H1 (cell line): Measurements from ENCODE around the gene IPO7. TPM values are rescaled to one million over a fixed set of nuclear protein-coding genes. Genes with fewer than 3 reads are reported as not detected.

ENCODE experiments used
- CTCF ChIA-PET: fragments of 300-600 bp; sonication (Branson Sonifier 250); formaldehyde crosslinking; loops from one replicate; lab custom pipeline; 2021; ENCODE audit not compliant: partially characterized antibody; lab: Charles Lee
- POLR2A ChIA-PET: fragments of 300-600 bp; sonication (Branson Sonifier 250); formaldehyde crosslinking; loops from one replicate; lab custom pipeline; 2021; ENCODE audit warnings: inconsistent platforms; ENCODE audit not compliant: partially characterized antibody; lab: Charles Lee
- DNase-seq, 2 experiments: peaks; one replicate each; pipeline versions ENCODE4 v3.0.0 to v3.0.0-alpha.2; 2010 to 2022; ENCODE audit warnings: low spot score in 2 of 2, low read depth in 1 of 2, mixed read lengths in 1 of 2
- FAIRE-seq: peaks from 2 replicates; lab custom pipeline; 2011; peaks lifted over from hg19 to GRCh38; lab: Jason Lieb, UNC
- H2AFZ ChIP-seq: 2 replicates; pipeline ENCODE4 v1.8.1; 2012; ENCODE audit warnings: low read length, inconsistent platforms
- H2AK5ac ChIP-seq: 2 replicates; pipeline ENCODE4 v1.6.1; 2013; ENCODE audit warnings: low read depth, low read length
- H2BK120ac ChIP-seq: replicated peaks from 2 replicates; pipeline ENCODE3; 2013; ENCODE audit warnings: low read depth, low read length, inconsistent platforms
- H2BK12ac ChIP-seq: 2 replicates; pipeline ENCODE4 v1.6.1; 2013; ENCODE audit warnings: low read depth, low read length
- H2BK15ac ChIP-seq: 2 replicates; pipeline ENCODE4 v1.6.1; 2013; ENCODE audit warnings: low read length
- H2BK20ac ChIP-seq: 2 replicates; pipeline ENCODE4 v1.6.1; 2013; ENCODE audit warnings: low read length
- H2BK5ac ChIP-seq: 2 replicates; pipeline ENCODE4 v1.6.1; 2013; ENCODE audit warnings: low read depth, low read length
- H3K14ac ChIP-seq: 2 replicates; pipeline ENCODE4 v1.6.1; 2013; ENCODE audit warnings: inconsistent platforms; ENCODE audit not compliant: insufficient read length
- H3K18ac ChIP-seq: 2 replicates; pipeline ENCODE4 v1.6.1; 2013; ENCODE audit warnings: low read length; ENCODE audit errors: extremely low read depth
- H3K23ac ChIP-seq: 2 replicates; pipeline ENCODE4 v1.6.1; 2013; ENCODE audit warnings: inconsistent platforms; ENCODE audit not compliant: insufficient read length
- H3K23me2 ChIP-seq: 2 replicates; pipeline ENCODE4 v1.6.1; 2013; ENCODE audit warnings: low read depth, low read length
- H3K27ac ChIP-seq: 2 replicates; pipeline ENCODE4 v1.6.1; 2011; ENCODE audit warnings: low read depth, low read length, inconsistent platforms
- H3K27me3 ChIP-seq, 4 experiments: replicated peaks in 1 of 4; 1 replicate in 1 of 4; 2 replicates in 3 of 4; pipeline versions ENCODE4 v1.6.1 to v1.8.1; 2011 to 2013; ENCODE audit warnings: low read length in 3 of 4, mild to moderate bottlenecking in 3 of 4, inconsistent platforms in 2 of 4, mixed read lengths in 2 of 4, moderate library complexity in 1 of 4; ENCODE audit not compliant: control insufficient read depth in 3 of 4, insufficient read depth in 3 of 4; ENCODE audit errors: extremely low read depth in 1 of 4
- H3K36me3 ChIP-seq, 4 experiments: 2 replicates each; pipeline versions ENCODE4 v1.6.1 to v1.8.1; 2011 to 2013; ENCODE audit warnings: mild to moderate bottlenecking in 4 of 4, low read length in 3 of 4, moderate library complexity in 2 of 4, control low read depth in 1 of 4, inconsistent platforms in 1 of 4; ENCODE audit not compliant: insufficient read depth in 4 of 4, control insufficient read depth in 2 of 4
- H3K4ac ChIP-seq: replicated peaks from 2 replicates; pipeline ENCODE3; 2013; ENCODE audit warnings: low read length, low read depth, mixed read lengths, inconsistent platforms; ENCODE audit not compliant: insufficient read length
- H3K4me1 ChIP-seq, 4 experiments: replicated peaks in 1 of 4; 1 replicate in 1 of 4; 2 replicates in 3 of 4; pipeline versions ENCODE4 v1.6.1 to v1.8.1; 2011 to 2013; ENCODE audit warnings: low read length in 3 of 4, inconsistent platforms in 2 of 4, mixed read lengths in 1 of 4; ENCODE audit not compliant: insufficient read depth in 4 of 4, control insufficient read depth in 3 of 4
- H3K4me2 ChIP-seq, 2 experiments: 2 replicates each; pipeline versions ENCODE4 v1.6.1 to v1.8.1; 2011 to 2013; ENCODE audit warnings: low read depth in 2 of 2, low read length in 2 of 2, control low read depth in 1 of 2, inconsistent platforms in 1 of 2, mild to moderate bottlenecking in 1 of 2; ENCODE audit not compliant: insufficient read depth in 1 of 2
- H3K4me3 ChIP-seq, 4 experiments: fragments of 200-600, 300-600 bp in 1 of 4; sonication (generic), shearing (Covaris generic), sonication (Bioruptor Twin) in 1 of 4; 2 replicates each; pipeline versions ENCODE4 v1.5.1 to v1.8.1; 2011 to 2016; ENCODE audit warnings: low read length in 4 of 4, low read depth in 3 of 4, control low read depth in 2 of 4, inconsistent platforms in 2 of 4, mild to moderate bottlenecking in 2 of 4, mixed read lengths in 1 of 4, moderate library complexity in 1 of 4; ENCODE audit not compliant: insufficient read depth in 2 of 4; ENCODE audit errors: extremely low read depth in 1 of 4
- H3K56ac ChIP-seq: replicated peaks from 2 replicates; pipeline ENCODE3; 2013; ENCODE audit warnings: low read depth, mild to moderate bottlenecking, mixed read lengths, low read length, inconsistent platforms; ENCODE audit not compliant: insufficient read length
- H3K79me1 ChIP-seq: 2 replicates; pipeline ENCODE4 v1.6.1; 2013; ENCODE audit warnings: low read depth, low read length, control low read depth
- H3K79me2 ChIP-seq, 2 experiments: 2 replicates each; pipeline versions ENCODE4 v1.6.1 to v1.8.1; 2012 to 2013; ENCODE audit warnings: low read length in 2 of 2, mild to moderate bottlenecking in 2 of 2, inconsistent platforms in 1 of 2; ENCODE audit not compliant: insufficient read depth in 2 of 2, control insufficient read depth in 1 of 2
- H3K9ac ChIP-seq, 4 experiments: replicated peaks in 1 of 4; 1 replicate in 1 of 4; 2 replicates in 3 of 4; pipeline versions ENCODE4 v1.6.1 to v1.8.1; 2011 to 2013; ENCODE audit warnings: low read depth in 3 of 4, low read length in 3 of 4, control low read depth in 2 of 4, mild to moderate bottlenecking in 2 of 4, moderate library complexity in 2 of 4, inconsistent platforms in 1 of 4; ENCODE audit errors: extremely low read depth in 1 of 4
- H3K9me3 ChIP-seq, 2 experiments: 2 replicates each; pipeline versions ENCODE4 v1.6.1 to v1.8.1; 2012 to 2013; ENCODE audit warnings: mild to moderate bottlenecking in 2 of 2, moderate library complexity in 2 of 2, control low read depth in 1 of 2, inconsistent platforms in 1 of 2, low read depth in 1 of 2, low read length in 1 of 2, mixed read lengths in 1 of 2; ENCODE audit not compliant: insufficient read depth in 2 of 2
- H4K20me1 ChIP-seq, 2 experiments: replicated peaks in 1 of 2; 2 replicates each; pipeline versions ENCODE3 to v1.8.1; 2011 to 2013; ENCODE audit warnings: inconsistent platforms in 2 of 2, low read length in 2 of 2, mild to moderate bottlenecking in 1 of 2; ENCODE audit not compliant: insufficient read depth in 2 of 2, control insufficient read depth in 1 of 2
- H4K5ac ChIP-seq: 2 replicates; pipeline ENCODE4 v1.6.1; 2013; ENCODE audit warnings: low read length, low read depth, mixed read lengths, inconsistent platforms; ENCODE audit not compliant: insufficient read length
- H4K8ac ChIP-seq: 2 replicates; pipeline ENCODE4 v1.8.0; 2013; ENCODE audit warnings: mild to moderate bottlenecking, moderate library complexity, low read length, inconsistent platforms; ENCODE audit not compliant: insufficient read depth; ENCODE audit errors: extremely low read depth
- H4K91ac ChIP-seq: replicated peaks from 2 replicates; pipeline ENCODE3; 2013; ENCODE audit warnings: low read length, mixed read lengths, inconsistent platforms; ENCODE audit not compliant: insufficient read length
- CBX8 ChIP-seq: fragments of 300-800, 300-1000 bp; sonication (generic); IDR thresholded peaks from 2 replicates; pipeline ENCODE4 v1.7.1; 2016; ENCODE audit warnings: low read depth, low read length, borderline replicate concordance
- CHD2 ChIP-seq: IDR thresholded peaks from 2 replicates; pipeline ENCODE4 v1.6.1; 2012; ENCODE audit warnings: low read length, improper control_type of control experiment
- CREB1 ChIP-seq: IDR thresholded peaks from 2 replicates; pipeline ENCODE4 v1.6.1; 2012; ENCODE audit warnings: inconsistent platforms
- EZH2 ChIP-seq: fragments of 200-600 bp; sonication (generic); IDR thresholded peaks from 2 replicates; pipeline ENCODE4 v1.7.1; 2012; ENCODE audit warnings: low read depth, mild to moderate bottlenecking, moderate library complexity, low read length, inconsistent platforms; ENCODE audit not compliant: severe bottlenecking
- GABPA ChIP-seq: IDR thresholded peaks from 2 replicates; pipeline ENCODE4 v1.6.1; 2011; ENCODE audit warnings: mild to moderate bottlenecking, low read length, moderate library complexity, borderline replicate concordance; ENCODE audit not compliant: insufficient read depth
- HDAC2 ChIP-seq, 2 experiments: fragments of 300-600 bp in 1 of 2; sonication (generic) in 1 of 2; IDR thresholded peaks; 2 replicates each; pipeline ENCODE4 v1.6.1; 2011 to 2012; ENCODE audit warnings: low read depth in 2 of 2, low read length in 2 of 2, mild to moderate bottlenecking in 2 of 2, moderate library complexity in 2 of 2, borderline replicate concordance in 1 of 2, inconsistent platforms in 1 of 2
- HDAC6 ChIP-seq: IDR thresholded peaks from one replicate; pipeline ENCODE4 v1.7.1; 2012; ENCODE audit warnings: low read depth, mild to moderate bottlenecking, inconsistent platforms, low read length, moderate library complexity
- POU5F1 ChIP-seq: IDR thresholded peaks from 2 replicates; pipeline ENCODE4 v1.6.1; 2011; ENCODE audit warnings: low read depth, mild to moderate bottlenecking, low read length, moderate library complexity
- SP4 ChIP-seq: IDR thresholded peaks from 2 replicates; pipeline ENCODE4 v1.6.1; 2012; ENCODE audit warnings: low read length, inconsistent platforms
- TCF12 ChIP-seq: IDR thresholded peaks from 2 replicates; pipeline ENCODE4 v1.6.1; 2011; ENCODE audit warnings: low read depth, mild to moderate bottlenecking, low read length
- WGBS, 2 experiments: shearing (Covaris generic) in 1 of 2; methylation state at CpG; one replicate each; pipeline versions ENCODE4 v1.1.6 to v1.1.7; 2013 to 2015; ENCODE audit warnings: low lambda C conversion rate in 2 of 2, mixed read lengths in 2 of 2, inconsistent platforms in 1 of 2, low coverage in 1 of 2, missing lambda C conversion rate in 1 of 2; ENCODE audit not compliant: insufficient replicate concordance in 2 of 2, insufficient coverage in 1 of 2, insufficient read length in 1 of 2; ENCODE audit errors: extremely low coverage in 1 of 2, missing lambda C conversion rate in 1 of 2; 5-methylcytosine and 5-hydroxymethylcytosine counted together
- polyA plus RNA-seq, 7 experiments: library from polyadenylated mRNA; depleted of rRNA in 3 of 7; stranded (reverse) in 5 of 7; unstranded in 2 of 7; fragments of >200 nt in 5 of 7; fragments of 200-250 nt in 2 of 7; gene quantifications; 1 replicate in 5 of 7; 2 replicates in 1 of 7; 4 replicates in 1 of 7; pipeline versions ENCODE4 v1.2.1 to v1.2.3, GENCODE V29; 2011 to 2013; ENCODE audit warnings: missing spikeins in 2 of 7, mixed read lengths in 2 of 7
- total RNA-seq: library from RNA; stranded (reverse); fragmentation: NEBNext Ultra II Directional; extraction: Animal tissue kit (Norgen Biotek cat#: 25700); gene quantifications from 2 replicates; pipeline ENCODE4 v1.2.1, GENCODE V29; 2021
- TF ChIP-seq, protein P1 (sequence below): IDR thresholded peaks from 2 replicates; pipeline ENCODE4 v1.6.1; 2011; ENCODE audit warnings: low read depth, mild to moderate bottlenecking, low read length; ENCODE audit not compliant: insufficient read depth
- TF ChIP-seq, protein P2 (sequence below): IDR thresholded peaks from 2 replicates; pipeline ENCODE4 v1.6.1; 2012; ENCODE audit warnings: low read length, inconsistent platforms

Gene IPO7
- total and polyA plus RNA-seq, 2 of the 8 experiments (the other 6 are each of a cell fraction or from before 2014, with no cell fraction given), result 45.9 to 259 TPM

DNA sequence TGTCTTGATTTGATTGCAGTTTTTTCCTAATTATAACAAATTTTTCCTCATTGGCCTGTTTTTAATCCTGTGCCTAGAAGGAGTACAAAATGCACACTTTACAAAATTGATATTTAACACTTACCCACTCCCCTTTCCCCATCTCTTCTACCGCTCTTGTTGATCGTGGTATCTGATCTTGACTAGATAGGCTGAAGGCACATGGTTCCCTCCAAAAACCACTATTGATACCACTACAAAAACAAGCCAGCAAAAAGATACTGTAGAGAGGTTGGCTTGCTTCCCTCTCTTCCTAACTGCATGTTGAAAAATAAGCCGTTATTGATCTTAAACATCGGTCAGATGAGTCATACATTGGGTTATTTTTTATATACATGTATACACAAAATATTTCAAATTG is 61.8 kb downstream of the IPO7 start:
- Histone ChIP-seq H2BK12ac (no peak overlapping the region), H2BK20ac (no peak overlapping the region), H2AFZ (no peak overlapping the region), H3K9ac (no peak overlapping the region), H3K4me2 (no peak overlapping the region), H4K5ac (no peak overlapping the region), H3K4ac (no peak overlapping the region), H3K9me3 (0 out of 4 replicates have a peak, but pooled peaks cover 1% of the 10 kb centered on the region in 2 experiments), H3K36me3 (peaks cover 6 to 54% (median 33%) of the 10 kb centered on the region in 4 experiments), H3K56ac (no peak overlapping the region), H2BK5ac (no peak overlapping the region), H3K4me1 (no peaks in the 10 kb centered on the region), H4K91ac (no peak overlapping the region), H3K18ac (no peak overlapping the region), H3K4me3 (no peak overlapping the region), H2BK120ac (no peak overlapping the region), H3K14ac (no peak overlapping the region), H3K27ac (no peak overlapping the region), H2BK15ac (no peak overlapping the region), H3K79me2 (no peaks in the 10 kb centered on the region), H2AK5ac (no peak overlapping the region), H4K8ac (no peak overlapping the region), H3K23ac (no peak overlapping the region), H4K20me1 (no peaks in the 10 kb centered on the region), H3K27me3 (no peaks in the 10 kb centered on the region), H3K23me2 (no peaks in the 10 kb centered on the region), H3K79me1 (no peaks in the 10 kb centered on the region)
- DNase-seq, result no peak
- CTCF ChIA-PET, result no interaction called here
- POLR2A ChIA-PET, result interaction anchor here (6.5 kb wide), 1 partner anchor 15 kb away, joined by 78 read pairs; the partner anchor contains the start of gene ZNF143
- WGBS, 2 experiments, result 97% methylated on average over 4 of the region's 4 CpGs; no CpG with 5 or more reads in 1 of the 2 experiments
- no peak for FAIRE-seq
- TF ChIP-seq HDAC6 (no peak), CREB1 (no peak), EZH2 (no peak), POU5F1 (no peak), SP4 (no peak), GABPA (no peak), CHD2 (no peak), CBX8 (no peak), HDAC2 (IDR thresholded peaks at IDR 0.05; ENCODE audit: borderline replicate concordance in 1 of 2, low read depth in 2 of 2, low read length in 2 of 2) (no peak), TCF12 (no peak)
- TF ChIP-seq, protein P1, sequence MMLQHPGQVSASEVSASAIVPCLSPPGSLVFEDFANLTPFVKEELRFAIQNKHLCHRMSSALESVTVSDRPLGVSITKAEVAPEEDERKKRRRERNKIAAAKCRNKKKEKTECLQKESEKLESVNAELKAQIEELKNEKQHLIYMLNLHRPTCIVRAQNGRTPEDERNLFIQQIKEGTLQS, result no peak
- TF ChIP-seq, protein P2, sequence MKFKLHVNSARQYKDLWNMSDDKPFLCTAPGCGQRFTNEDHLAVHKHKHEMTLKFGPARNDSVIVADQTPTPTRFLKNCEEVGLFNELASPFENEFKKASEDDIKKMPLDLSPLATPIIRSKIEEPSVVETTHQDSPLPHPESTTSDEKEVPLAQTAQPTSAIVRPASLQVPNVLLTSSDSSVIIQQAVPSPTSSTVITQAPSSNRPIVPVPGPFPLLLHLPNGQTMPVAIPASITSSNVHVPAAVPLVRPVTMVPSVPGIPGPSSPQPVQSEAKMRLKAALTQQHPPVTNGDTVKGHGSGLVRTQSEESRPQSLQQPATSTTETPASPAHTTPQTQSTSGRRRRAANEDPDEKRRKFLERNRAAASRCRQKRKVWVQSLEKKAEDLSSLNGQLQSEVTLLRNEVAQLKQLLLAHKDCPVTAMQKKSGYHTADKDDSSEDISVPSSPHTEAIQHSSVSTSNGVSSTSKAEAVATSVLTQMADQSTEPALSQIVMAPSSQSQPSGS, result no peak
